Endothelial cell of umbilical vein (primary cell): ENCODE results near the gene KIAA0753. TPM values are rescaled to one million over a fixed set of nuclear protein-coding genes. Genes with fewer than 3 reads are reported as not detected.

ENCODE experiments used
- BruUV-seq: library from RNA; stranded (reverse); fragments of 400-500 nt; replicated peaks from 2 replicates; lab custom pipeline; 2021; lab: Mats Ljungman, UMichigan
- CTCF ChIA-PET: fragments of 300-600, 350-600 bp; sonication (Branson Sonifier 250); formaldehyde crosslinking; loops from one replicate; lab custom pipeline; 2021; ENCODE audit warnings: antibody characterized with exemption, inconsistent platforms; lab: Charles Lee
- POLR2A ChIA-PET: fragments of 300-600, 350-600 bp; sonication (Branson Sonifier 250); formaldehyde crosslinking; loops from one replicate; lab custom pipeline; 2021; ENCODE audit warnings: antibody characterized with exemption, inconsistent platforms; lab: Charles Lee
- DNase-seq: peaks from one replicate; pipeline ENCODE4 v3.0.0-alpha.2; 2011; ENCODE audit warnings: low read depth, low spot score
- FAIRE-seq: peaks from 2 replicates; lab custom pipeline; 2011; peaks lifted over from hg19 to GRCh38; lab: Jason Lieb, UNC
- H2AFZ ChIP-seq: 2 replicates; pipeline ENCODE4 v1.6.0; 2012; ENCODE audit warnings: low read depth, low read length, control low read depth, inconsistent platforms
- H3K27ac ChIP-seq: 2 replicates; pipeline ENCODE4 v1.5.1; 2011; ENCODE audit warnings: low read depth, mild to moderate bottlenecking, control low read depth, low read length, moderate library complexity; ENCODE audit not compliant: insufficient read depth
- H3K27me3 ChIP-seq, 2 experiments: 2 replicates each; pipeline versions ENCODE4 v1.6.0 to v1.6.1; 2011; ENCODE audit warnings: low read length in 2 of 2, mixed read lengths in 1 of 2; ENCODE audit not compliant: control insufficient read depth in 2 of 2, insufficient read depth in 2 of 2
- H3K36me3 ChIP-seq, 2 experiments: 2 replicates in 1 of 2; 3 replicates in 1 of 2; pipeline ENCODE4 v1.5.1; 2011; ENCODE audit warnings: low read length in 2 of 2, mild to moderate bottlenecking in 1 of 2, moderate library complexity in 1 of 2; ENCODE audit not compliant: control insufficient read depth in 2 of 2, insufficient read depth in 2 of 2; ENCODE audit errors: extremely low read depth in 1 of 2
- H3K4me1 ChIP-seq: 3 replicates; pipeline ENCODE4 v1.5.1; 2011; ENCODE audit warnings: mild to moderate bottlenecking, low read length; ENCODE audit not compliant: control insufficient read depth, insufficient read depth; ENCODE audit errors: extremely low read depth
- H3K4me2 ChIP-seq: 2 replicates; pipeline ENCODE4 v1.6.1; 2011; ENCODE audit warnings: low read length, control low read depth, mixed read lengths; ENCODE audit not compliant: insufficient read depth
- H3K4me3 ChIP-seq, 3 experiments: fragments of 200-600 bp in 1 of 3; sonication (generic), shearing (Covaris generic) in 1 of 3; replicated peaks in 1 of 3; 2 replicates each; pipeline ENCODE4 v1.5.1; 2011 to 2016; ENCODE audit warnings: control low read depth in 3 of 3, low read length in 3 of 3, mild to moderate bottlenecking in 2 of 3, inconsistent platforms in 1 of 3, low read depth in 1 of 3, moderate library complexity in 1 of 3; ENCODE audit not compliant: insufficient read depth in 1 of 3
- H3K79me2 ChIP-seq: 2 replicates; pipeline ENCODE4 v1.6.0; 2012; ENCODE audit warnings: low read length, inconsistent platforms; ENCODE audit not compliant: control insufficient read depth, insufficient read depth
- H3K9ac ChIP-seq: replicated peaks from 2 replicates; pipeline ENCODE3; 2011; ENCODE audit warnings: low read length, control low read depth; ENCODE audit not compliant: insufficient read depth; ENCODE audit errors: extremely low read depth
- H3K9me1 ChIP-seq: replicated peaks from 3 replicates; pipeline ENCODE4 v1.6.0; 2011; ENCODE audit warnings: mild to moderate bottlenecking, low read length; ENCODE audit not compliant: control insufficient read depth, insufficient read depth; ENCODE audit errors: extremely low read depth
- H3K9me3 ChIP-seq: replicated peaks from 2 replicates; pipeline ENCODE4 v1.5.1; 2012; ENCODE audit warnings: low read length, inconsistent platforms; ENCODE audit not compliant: control insufficient read depth, insufficient read depth
- H4K20me1 ChIP-seq: replicated peaks from 2 replicates; pipeline ENCODE3; 2011; ENCODE audit warnings: mild to moderate bottlenecking, low read length; ENCODE audit not compliant: control insufficient read depth, insufficient read depth; ENCODE audit errors: extremely low read depth
- CTCF ChIP-seq, 2 donors: IDR thresholded peaks; 1 replicate in 1 of 2; 2 replicates in 1 of 2; pipeline ENCODE4 v1.5.1; 2011; ENCODE audit warnings: low read length in 2 of 2, mild to moderate bottlenecking in 2 of 2, moderate library complexity in 2 of 2, control low read depth in 1 of 2, inconsistent platforms in 1 of 2, low read depth in 1 of 2; ENCODE audit not compliant: insufficient read depth in 1 of 2; ENCODE audit errors: extremely low read depth in 1 of 2
- EZH2 ChIP-seq: IDR thresholded peaks from 2 replicates; pipeline ENCODE4 v1.6.1; 2012; ENCODE audit warnings: borderline replicate concordance, low read depth, mild to moderate bottlenecking, moderate library complexity, low read length, inconsistent platforms; ENCODE audit not compliant: severe bottlenecking
- FOS ChIP-seq: IDR thresholded peaks from 2 replicates; pipeline ENCODE4 v1.6.1; 2011; ENCODE audit warnings: mild to moderate bottlenecking, low read length, moderate library complexity, borderline replicate concordance; ENCODE audit not compliant: insufficient read depth
- GATA2 ChIP-seq: IDR thresholded peaks from 2 replicates; pipeline ENCODE4 v1.7.0; 2011; ENCODE audit warnings: low read depth, mild to moderate bottlenecking, moderate library complexity, mixed read lengths, low read length; ENCODE audit not compliant: insufficient read length, insufficient read depth
- JUN ChIP-seq: IDR thresholded peaks from 2 replicates; pipeline ENCODE4 v1.6.1; 2011; ENCODE audit warnings: borderline replicate concordance, low read depth; ENCODE audit not compliant: insufficient read length, insufficient read depth
- MYC ChIP-seq: IDR thresholded peaks from one replicate; pipeline ENCODE4 v1.6.1; 2011; ENCODE audit warnings: mild to moderate bottlenecking, low read depth, low read length
- POLR2A ChIP-seq: IDR thresholded peaks from 2 replicates; pipeline ENCODE4 v1.6.1; 2012; ENCODE audit warnings: low read depth, mild to moderate bottlenecking, control low read depth, low read length
- POLR2AphosphoS5 ChIP-seq: IDR thresholded peaks from 2 replicates; pipeline ENCODE4 v1.6.1; 2012; ENCODE audit warnings: low read depth, mild to moderate bottlenecking, control low read depth, low read length, moderate library complexity; ENCODE audit not compliant: insufficient read depth
- dilution Hi-C: fragments of 300-500 bp; cut with MboI; formaldehyde crosslinking; loops from one replicate; pipeline ENCODE4 v1.15.0; 2019; ENCODE audit warnings: low sequenced_read_pairs; ENCODE audit not compliant: extremely low pct_ligation_motif_present
- intact Hi-C: fragments of 100-400 bp; cut with micrococcal nuclease; formaldehyde crosslinking; loops from one replicate; pipeline ENCODE4 v1.10.0; 2022
- polyA plus RNA-seq, 4 experiments: library from polyadenylated mRNA; depleted of rRNA in 3 of 4; stranded (reverse) in 3 of 4; unstranded in 1 of 4; fragments of >200 nt; gene quantifications; 2 replicates each; pipeline versions ENCODE4 v1.2.1 to v1.2.3, GENCODE V29; 2011 to 2012; ENCODE audit warnings: missing spikeins in 1 of 4
- total RNA-seq: library from RNA; stranded (reverse); gene quantifications from 2 replicates; pipeline ENCODE4 v1.2.3, GENCODE V29; 2021
- TF ChIP-seq, protein P1 (sequence below): IDR thresholded peaks from 2 replicates; pipeline ENCODE4 v1.6.1; 2011; ENCODE audit not compliant: insufficient read depth, insufficient read length

KIAA0753 gene
- total and polyA plus RNA-seq, 2 donors (not counting 3 experiments of a cell fraction or from before 2014, with no cell fraction given): 5.3 to 23.9 TPM

DNA sequence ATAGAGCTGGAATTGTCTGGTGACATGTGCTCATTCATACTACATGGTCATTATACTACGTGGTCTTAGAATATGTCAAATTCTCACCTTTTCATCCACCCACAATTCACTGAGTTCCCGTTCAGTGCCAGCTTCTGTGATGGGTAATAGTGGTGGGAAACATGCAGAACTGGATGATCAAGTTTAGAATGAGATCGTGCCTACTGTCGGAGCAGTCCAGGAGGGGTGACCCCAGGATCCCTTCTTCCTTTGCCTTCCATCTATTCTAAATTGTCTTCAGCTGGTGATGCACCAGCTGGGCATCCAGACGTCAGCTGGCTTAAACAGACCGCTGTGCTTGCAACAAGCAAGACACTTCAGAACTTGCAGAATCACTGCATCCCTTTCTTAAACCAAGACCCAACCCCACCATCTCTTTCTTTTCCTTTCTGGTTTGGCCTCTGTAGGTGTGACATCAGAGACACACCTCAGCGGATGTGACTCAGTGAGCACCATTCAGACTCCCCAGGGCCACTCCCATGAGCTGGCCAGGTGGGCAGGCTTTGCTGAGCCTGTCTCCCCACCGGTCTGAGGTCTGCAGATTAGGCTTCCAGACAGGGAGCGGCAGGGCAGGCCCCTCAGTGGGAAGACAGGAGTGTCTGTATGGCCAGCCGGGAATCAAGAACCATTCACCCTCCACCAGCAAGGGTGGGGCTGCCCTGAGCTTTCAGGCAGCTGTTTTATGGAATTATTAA, 29.1 kb upstream of the KIAA0753 start:
- H3K79me2 ChIP-seq: no peaks in the 10 kb centered on the region

More for the DNA sequence above, 29.1 kb upstream of the KIAA0753 start:
- Histone ChIP-seq H3K4me2 (no peak overlapping the region), H4K20me1 (no peaks in the 10 kb centered on the region), H3K4me3 (no peak overlapping the region), H3K9me3 (no peaks in the 10 kb centered on the region), H3K27me3 (peaks cover 0 to 2% of the 10 kb centered on the region in 2 experiments), H3K9ac (no peak overlapping the region), H3K4me1 (no peaks in the 10 kb centered on the region), H3K36me3 (no peaks in the 10 kb centered on the region), H3K27ac (no peak overlapping the region), H2AFZ (no peak overlapping the region), H3K9me1 (no peaks in the 10 kb centered on the region)
- BruUV-seq: no TSS peak
- intact Hi-C loops: loop anchor here (5.0 kb wide), 1 partner anchor 33 kb away; no protein-coding TSS in a partner anchor
- no peak for DNase-seq
- TF ChIP-seq MYC (no peak), POLR2AphosphoS5 (no peak), JUN (no peak), POLR2A (no peak), GATA2 (no peak), CTCF (IDR thresholded peaks at IDR 0.05; ENCODE audit: extremely low read depth in 1 of 2, insufficient read depth in 1 of 2, low read depth in 1 of 2, low read length in 2 of 2) (no peak), EZH2 (no peak), FOS (no peak)
- TF ChIP-seq, protein P1, sequence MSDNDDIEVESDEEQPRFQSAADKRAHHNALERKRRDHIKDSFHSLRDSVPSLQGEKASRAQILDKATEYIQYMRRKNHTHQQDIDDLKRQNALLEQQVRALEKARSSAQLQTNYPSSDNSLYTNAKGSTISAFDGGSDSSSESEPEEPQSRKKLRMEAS: no peak
- dilution Hi-C loops: no loop called here
- FAIRE-seq: no peak
- ChIA-PET CTCF (interaction anchor here (0.8 to 3.3 kb wide), 5 partner anchors 32 to 241 kb away, joined by 3 to 9 read pairs (median 4); no protein-coding TSS in a partner anchor), POLR2A (no interaction called here)
